Measurements from ENCODE around the gene ZNRF1.

Gene ZNRF1

GRCh38 chr16:75027520-75028300 lies 28.9 kb downstream of the ZNRF1 start:
- Histone ChIP-seq H3K36me3 (ENCODE audit: low read depth) (no peaks in the 10 kb centered on the region), H3K9me3 (ENCODE audit: severe bottlenecking) (no peaks in the 10 kb centered on the region), H3K27me3 (ENCODE audit: insufficient read depth, poor library complexity, severe bottlenecking) (no peaks in the 10 kb centered on the region), H3K4me3 (ENCODE audit: severe bottlenecking) (no peak overlapping the region), H3K27ac (ENCODE audit: poor library complexity, severe bottlenecking) (no peak overlapping the region), H3K4me1 (ENCODE audit: insufficient read depth, poor library complexity, severe bottlenecking) (peaks cover 23% of the 10 kb centered on the region)
- ATAC-seq (ENCODE audit: low read depth) (no peak), DNase-seq (ENCODE audit: low spot score) (no peak)
- no peak for TF ChIP-seq CTCF (IDR thresholded peaks at IDR 0.05; ENCODE audit: poor library complexity, severe bottlenecking)

GRCh38 chr16:75028544-75029135 lies 29.8 kb downstream of the ZNRF1 start:
- Histone ChIP-seq H3K27me3 (ENCODE audit: insufficient read depth, poor library complexity, severe bottlenecking) (no peaks in the 10 kb centered on the region), H3K4me3 (ENCODE audit: severe bottlenecking) (no peak overlapping the region), H3K9me3 (ENCODE audit: severe bottlenecking) (no peaks in the 10 kb centered on the region), H3K4me1 (ENCODE audit: insufficient read depth, poor library complexity, severe bottlenecking) (peaks cover 21% of the 10 kb centered on the region), H3K27ac (ENCODE audit: poor library complexity, severe bottlenecking) (no peak overlapping the region), H3K36me3 (ENCODE audit: low read depth) (no peaks in the 10 kb centered on the region)
- ATAC-seq (ENCODE audit: low read depth) (no peak), DNase-seq (ENCODE audit: low spot score) (no peak)
- no peak for TF ChIP-seq CTCF (IDR thresholded peaks at IDR 0.05; ENCODE audit: poor library complexity, severe bottlenecking)

- Histone ChIP-seq H3K9me3 (ENCODE audit: severe bottlenecking) (no peaks in the 10 kb centered on the region), H3K27ac (ENCODE audit: poor library complexity, severe bottlenecking) (peak overlapping the region; percentile 4)
- TF ChIP-seq CTCF (IDR thresholded peaks at IDR 0.05; ENCODE audit: poor library complexity, severe bottlenecking): no peak
Observed at GRCh38 chr16:75029854-75030253, 31.0 kb downstream of the ZNRF1 start.

GRCh38 chr16:75032655-75033054 lies 33.8 kb downstream of the ZNRF1 start:
- Histone ChIP-seq H3K36me3 (ENCODE audit: low read depth) (no peaks in the 10 kb centered on the region), H3K4me3 (ENCODE audit: severe bottlenecking) (no peak overlapping the region), H3K9me3 (ENCODE audit: severe bottlenecking) (no peaks in the 10 kb centered on the region), H3K4me1 (ENCODE audit: insufficient read depth, poor library complexity, severe bottlenecking) (peaks cover 12% of the 10 kb centered on the region), H3K27me3 (ENCODE audit: insufficient read depth, poor library complexity, severe bottlenecking) (no peaks in the 10 kb centered on the region), H3K27ac (ENCODE audit: poor library complexity, severe bottlenecking) (no peak overlapping the region)
- DNase-seq (ENCODE audit: low spot score) (no peak), ATAC-seq (ENCODE audit: low read depth) (no peak)
- TF ChIP-seq CTCF (IDR thresholded peaks at IDR 0.05; ENCODE audit: poor library complexity, severe bottlenecking): no peak

More at GRCh38 chr16:75029854-75030253, 31.0 kb downstream of the ZNRF1 start:
- Histone ChIP-seq H3K27me3 (ENCODE audit: insufficient read depth, poor library complexity, severe bottlenecking) (no peaks in the 10 kb centered on the region), H3K4me1 (ENCODE audit: insufficient read depth, poor library complexity, severe bottlenecking) (peaks cover 21% of the 10 kb centered on the region), H3K36me3 (ENCODE audit: low read depth) (no peaks in the 10 kb centered on the region), H3K4me3 (ENCODE audit: severe bottlenecking) (no peak overlapping the region)
- DNase-seq (ENCODE audit: low spot score) (no peak), ATAC-seq (ENCODE audit: low read depth) (peak; percentile 76)

All from RWPE2 (cell line).